ENCODE results near the gene CDC34. TPM values are rescaled to one million over a fixed set of nuclear protein-coding genes. Genes with fewer than 3 reads are reported as not detected.

CDC34 gene
- total and polyA plus RNA-seq, 9 of the 15 experiments (the other 6 are each of a cell fraction or from before 2014, with no cell fraction given) = 0.80 to 203 (median 65.5) TPM

GRCh38 chr19:576768-577438 is 45.3 kb downstream of the CDC34 start (continued):
- TF ChIP-seq ZBTB8A (IDR thresholded peaks at IDR 0.05; ENCODE audit: partially characterized antibody) (no peak), SNIP1 (IDR thresholded peaks at IDR 0.05; ENCODE audit: low read depth) (no peak), POLR2AphosphoS5 (IDR thresholded peaks at IDR 0.05; ENCODE audit: control insufficient read depth, insufficient read depth, low read depth, low read length) (0 out of 2 replicates have a peak, but pooled peaks have one; percentile 11), ATF3 (IDR thresholded peaks at IDR 0.05) (no peak), ATF3 (CRISPR knock-in tag; conservative IDR thresholded peaks at IDR 0.05) (no peak), CBX3 (IDR thresholded peaks at IDR 0.05; ENCODE audit: borderline replicate concordance in 1 of 2, low read length in 2 of 2) (no peak), CREB5 (CRISPR knock-in tag; IDR thresholded peaks at IDR 0.05) (no peak), MYC (IDR thresholded peaks at IDR 0.05; ENCODE audit: low read depth, low read length) (no peak), MYC (CRISPR knock-in tag; IDR thresholded peaks at IDR 0.05; ENCODE audit: borderline replicate concordance, low read depth) (no peak), SRSF7 (optimal IDR thresholded peaks at IDR 0.05; ENCODE audit: low read depth, low read length) (no peak), FOXK2 (conservative IDR thresholded peaks at IDR 0.05 in 1 of 2, IDR thresholded peaks at IDR 0.05 in 1 of 2; ENCODE audit: low read depth in 2 of 2) (no peak), ATF6 (CRISPR knock-in tag; IDR thresholded peaks at IDR 0.05) (no peak), RBFOX2 (IDR thresholded peaks at IDR 0.05; ENCODE audit: low read depth, low read length) (no peak)

All from K562 (cell line).